ENCODE data around the gene KERA.

GRCh38 chr12:91103624-91104023, 45.8 kb upstream of the KERA start:
- TF ChIP-seq CTCF (conservative IDR thresholded peaks at IDR 0.05; ENCODE audit: low read length): no peak
- TF ChIP-seq EZH2phosphoT487 (IDR thresholded peaks at IDR 0.05; ENCODE audit: borderline replicate concordance): no peak
